GM21528 (cell line): ENCODE measurements around the gene NATD1.

Source experiments
- ATAC-seq: cut with Tn5 transposase; IDR thresholded peaks from one replicate; pipeline ENCODE4 v1.9.1; 2021; ENCODE audit warnings: mild to moderate bottlenecking, moderate library complexity; ENCODE audit not compliant: unreplicated experiment, low FRiP score

NATD1 gene, protein sequence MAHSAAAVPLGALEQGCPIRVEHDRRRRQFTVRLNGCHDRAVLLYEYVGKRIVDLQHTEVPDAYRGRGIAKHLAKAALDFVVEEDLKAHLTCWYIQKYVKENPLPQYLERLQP

DNA sequence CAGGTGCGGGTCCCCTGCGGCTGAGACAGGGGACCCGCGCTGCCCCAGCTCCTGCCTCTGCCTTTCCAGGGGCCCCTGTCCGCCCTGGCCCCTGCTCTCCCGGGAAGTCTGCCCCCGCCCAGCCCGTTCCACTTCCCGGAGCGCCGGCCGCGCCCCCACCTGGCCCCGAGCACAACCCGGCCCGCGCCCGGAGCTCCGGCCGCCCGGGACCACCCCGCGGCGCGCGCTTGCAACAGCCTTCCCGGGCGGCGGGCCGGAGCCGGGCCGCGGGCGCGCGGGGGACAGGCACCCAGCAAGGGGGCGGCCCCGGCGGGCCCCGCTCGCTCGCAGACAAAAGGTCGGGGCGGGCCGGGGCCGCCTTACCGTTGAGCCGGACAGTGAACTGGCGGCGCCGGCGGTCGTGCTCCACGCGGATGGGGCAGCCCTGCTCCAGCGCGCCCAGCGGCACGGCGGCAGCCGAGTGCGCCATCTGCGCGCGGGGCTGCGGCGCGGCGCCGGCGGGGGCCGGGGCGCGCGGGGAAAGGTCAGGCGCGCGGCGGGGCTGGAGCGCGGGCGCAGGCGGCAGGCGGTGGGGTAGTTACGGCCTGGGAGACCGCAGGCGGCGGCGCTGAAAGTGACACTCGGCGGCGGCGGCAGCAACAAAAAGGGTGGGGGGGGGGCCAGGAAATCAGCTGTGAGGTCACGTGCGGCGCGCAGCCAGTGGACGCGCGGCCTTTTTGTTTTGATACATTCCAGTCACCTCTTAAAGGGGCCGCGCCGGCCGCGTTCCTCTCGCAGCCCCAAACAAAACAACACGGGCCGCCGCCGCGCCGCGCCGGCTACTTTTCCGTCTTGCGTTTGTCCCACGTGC, at the start of gene NATD1:
Gene NATD1 (minus strand): TSS at position 615 of the 850 bp plus-strand sequence. CDS start 146 bp downstream, at position 469.
- ATAC-seq, result peak; percentile 80

DNA sequence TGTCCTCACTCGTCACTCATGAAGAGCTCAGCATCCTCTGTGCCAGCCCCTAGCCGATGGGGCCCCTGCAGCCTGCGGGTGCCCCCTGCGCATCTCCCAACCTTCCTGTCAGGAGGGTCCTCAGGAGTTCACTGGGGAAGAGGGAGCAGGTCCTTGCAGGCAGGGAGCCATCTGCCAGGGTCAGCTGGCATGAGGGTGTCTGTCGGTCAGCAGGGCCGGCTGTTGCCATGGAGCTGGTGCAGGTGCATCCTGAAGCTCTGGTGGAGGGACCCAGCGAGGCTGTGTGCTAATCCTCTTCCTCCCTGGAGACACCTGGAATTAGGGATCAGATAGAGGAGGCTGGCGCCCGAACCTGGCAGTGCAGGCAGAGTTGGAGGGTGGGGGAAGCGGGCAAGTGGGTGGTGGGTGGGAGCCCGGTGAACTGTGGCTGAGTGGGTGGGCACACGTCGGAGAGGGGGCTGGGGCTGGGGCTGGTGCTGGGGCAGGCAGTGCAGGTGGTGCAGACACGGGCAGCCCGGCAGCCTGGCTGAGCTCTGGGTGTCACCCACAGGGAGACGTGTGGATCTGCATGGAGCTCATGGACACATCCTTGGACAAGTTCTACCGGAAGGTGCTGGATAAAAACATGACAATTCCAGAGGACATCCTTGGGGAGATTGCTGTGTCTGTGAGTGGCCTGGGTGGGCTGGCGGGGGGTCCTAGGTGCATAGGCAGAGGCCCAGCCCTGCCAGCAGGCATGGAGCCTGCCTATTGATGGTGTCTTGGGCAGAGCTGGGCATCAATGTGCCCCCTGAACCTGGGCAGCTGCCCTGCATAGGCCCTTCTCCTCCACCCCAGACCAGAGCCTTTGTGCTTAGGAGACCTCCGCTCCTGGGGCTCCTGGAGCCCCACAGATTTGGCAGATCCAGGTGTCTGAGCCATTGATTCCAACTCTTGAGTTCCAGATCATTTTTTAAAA, 48.7 kb upstream of the NATD1 start:
- no peak for ATAC-seq

DNA sequence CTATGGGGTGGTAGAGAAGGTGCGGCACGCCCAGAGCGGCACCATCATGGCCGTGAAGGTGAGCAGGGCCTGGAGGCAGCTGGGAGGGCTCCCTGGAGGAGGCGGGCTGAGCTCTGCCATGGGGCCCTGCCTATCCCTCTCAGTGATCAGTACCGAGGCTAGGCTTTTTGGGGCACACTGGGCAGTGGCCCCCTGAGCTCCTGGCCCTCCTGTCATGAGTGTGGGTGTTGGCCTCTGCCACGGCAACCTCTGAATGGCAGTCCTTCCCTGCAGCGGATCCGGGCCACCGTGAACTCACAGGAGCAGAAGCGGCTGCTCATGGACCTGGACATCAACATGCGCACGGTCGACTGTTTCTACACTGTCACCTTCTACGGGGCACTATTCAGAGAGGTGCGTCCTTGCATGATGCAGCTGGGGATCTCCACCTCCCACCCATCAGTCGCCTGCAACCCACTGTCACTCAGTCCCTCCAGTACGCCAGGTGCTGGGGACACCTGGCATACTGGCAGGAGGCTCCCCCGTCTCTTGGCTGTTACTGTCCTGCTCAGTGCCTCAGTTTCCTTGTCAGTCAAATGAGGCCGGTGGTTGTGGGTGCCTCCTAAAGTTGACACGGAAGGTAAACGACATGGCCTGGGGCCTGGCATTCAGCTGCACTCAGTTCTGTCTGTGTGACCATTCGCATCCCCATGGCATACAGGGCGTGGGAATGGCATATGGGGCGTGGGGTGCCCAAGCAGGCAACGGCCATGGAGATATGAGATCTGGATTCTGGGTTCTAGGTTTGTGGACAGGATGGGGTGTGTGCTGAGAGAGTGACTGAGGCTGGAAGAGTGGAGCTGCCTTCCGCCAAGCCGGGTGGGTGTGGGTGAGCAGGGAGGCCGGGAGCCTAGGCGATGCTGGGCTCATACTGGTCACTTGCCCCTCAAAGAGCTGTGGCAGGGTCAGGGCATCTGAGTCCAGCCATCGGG, 47.7 kb upstream of the NATD1 start:
- ATAC-seq, result no peak

DNA sequence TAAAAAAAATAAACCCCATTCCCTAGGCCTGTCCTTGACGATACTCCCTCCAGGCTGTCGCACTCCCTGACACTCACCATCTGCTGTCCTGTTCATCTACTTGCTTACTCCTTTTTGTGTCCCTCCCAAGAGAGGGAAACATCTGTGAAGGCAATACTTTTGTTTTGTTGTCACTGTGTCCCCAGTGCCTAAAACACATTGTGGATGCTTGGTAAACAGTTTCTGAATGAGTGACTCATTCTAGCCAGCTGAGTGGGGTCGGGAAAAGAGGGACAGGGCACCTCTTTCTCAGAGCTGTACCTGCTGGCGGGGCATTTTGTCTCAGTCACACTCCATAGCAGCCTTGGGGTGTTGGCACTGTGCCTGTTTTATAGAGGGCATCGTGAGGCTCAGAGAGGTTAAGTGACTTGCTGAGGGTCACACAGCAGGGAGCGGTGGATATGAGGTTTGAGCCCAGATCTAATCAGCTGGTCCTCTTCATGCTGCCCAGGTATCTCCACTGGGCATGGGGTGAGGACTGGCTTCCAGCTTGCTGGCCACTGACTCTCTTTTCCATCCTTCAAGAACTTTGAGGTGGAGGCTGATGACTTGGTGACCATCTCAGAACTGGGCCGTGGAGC, 46.9 kb upstream of the NATD1 start:
- ATAC-seq, result no peak

DNA sequence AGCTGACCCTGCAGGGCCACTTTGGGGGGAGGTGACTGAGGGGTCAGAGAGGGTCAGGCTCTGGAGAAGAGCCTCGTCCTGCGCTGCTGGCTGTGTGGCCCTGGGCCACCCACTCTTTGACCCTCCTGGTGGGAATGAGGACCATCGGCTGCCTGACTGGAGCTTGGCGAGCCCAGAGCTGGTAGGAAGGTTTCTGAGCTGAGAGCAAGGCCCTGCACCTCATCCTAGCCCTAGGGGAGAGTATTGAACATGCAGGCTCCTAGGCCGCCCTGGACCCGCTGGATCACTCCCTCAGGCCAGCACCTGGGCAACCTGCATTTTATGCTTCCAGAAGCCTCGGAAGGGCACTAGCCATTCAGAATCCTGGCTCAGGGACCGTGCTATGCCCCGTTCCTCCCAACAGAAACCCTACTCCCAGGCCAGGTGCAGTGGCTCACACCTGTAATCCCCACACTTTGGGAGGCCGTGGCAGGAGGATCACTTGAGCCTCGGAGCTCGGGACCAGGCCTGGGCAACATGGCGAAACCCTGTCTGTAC, 45.8 kb upstream of the NATD1 start:
- ATAC-seq, result no peak

DNA sequence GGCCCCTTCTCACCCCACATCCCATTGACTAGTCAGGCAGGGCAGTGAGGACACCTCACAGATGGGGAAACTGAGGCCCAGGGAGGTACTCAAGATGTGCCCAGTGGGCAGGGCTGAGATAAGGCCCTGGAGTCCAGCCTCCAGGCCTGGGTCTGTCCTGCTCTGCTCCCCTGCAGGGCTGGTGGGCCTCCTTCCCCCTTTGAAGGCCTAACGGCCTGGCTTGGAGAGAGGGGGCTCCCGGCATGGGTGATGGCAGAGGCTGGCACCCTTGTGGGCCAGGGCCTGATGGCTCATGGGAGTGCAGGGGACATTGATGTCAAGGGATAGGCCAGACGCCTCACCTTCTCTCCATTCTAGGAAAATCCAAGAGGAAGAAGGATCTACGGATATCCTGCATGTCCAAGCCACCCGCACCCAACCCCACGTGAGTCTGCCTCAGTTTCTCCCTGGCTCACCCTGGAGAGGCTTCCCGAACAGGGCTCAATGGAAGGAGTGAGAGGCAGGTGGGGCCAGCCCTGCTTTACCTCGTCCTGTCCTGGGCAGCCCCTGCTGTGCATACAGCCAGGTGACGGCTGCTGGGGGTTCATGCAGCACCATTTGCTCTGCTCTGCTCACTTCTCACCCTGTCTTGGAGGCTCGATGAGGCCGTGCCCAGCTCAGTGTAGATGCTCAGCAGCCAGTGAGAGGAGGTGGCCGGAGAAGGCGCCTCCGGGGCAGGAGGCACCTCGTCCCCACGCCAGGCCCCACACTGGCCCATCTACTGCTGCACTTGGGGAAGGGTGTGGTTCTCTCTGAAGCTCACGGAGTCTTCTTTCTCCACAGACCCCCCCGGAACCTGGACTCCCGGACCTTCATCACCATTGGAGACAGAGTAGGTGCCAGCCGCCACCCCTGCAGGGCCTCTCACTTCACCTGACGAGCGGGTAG, 45.1 kb upstream of the NATD1 start:
- ATAC-seq, result no peak

DNA sequence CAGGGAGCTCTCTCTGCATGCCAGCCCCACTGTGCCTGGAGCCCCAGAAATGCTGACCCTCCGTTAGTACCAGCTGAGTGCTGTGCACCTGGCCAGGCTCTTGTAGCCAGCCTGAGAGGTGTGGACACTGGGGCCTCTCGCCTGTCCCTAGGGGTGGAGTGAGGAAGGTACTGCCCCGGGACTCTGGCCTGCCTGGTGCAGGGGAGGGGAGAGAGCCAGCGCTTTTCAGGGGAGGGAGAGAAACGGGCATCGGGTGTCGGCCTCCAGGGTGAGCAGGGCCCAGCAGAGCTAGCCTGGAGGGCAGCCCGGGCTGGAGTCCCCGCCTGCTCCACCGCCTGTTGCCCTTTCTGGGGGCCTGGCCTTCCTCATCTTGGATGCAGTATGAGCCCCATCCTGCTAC, 44.4 kb upstream of the NATD1 start:
- ATAC-seq, result no peak

DNA sequence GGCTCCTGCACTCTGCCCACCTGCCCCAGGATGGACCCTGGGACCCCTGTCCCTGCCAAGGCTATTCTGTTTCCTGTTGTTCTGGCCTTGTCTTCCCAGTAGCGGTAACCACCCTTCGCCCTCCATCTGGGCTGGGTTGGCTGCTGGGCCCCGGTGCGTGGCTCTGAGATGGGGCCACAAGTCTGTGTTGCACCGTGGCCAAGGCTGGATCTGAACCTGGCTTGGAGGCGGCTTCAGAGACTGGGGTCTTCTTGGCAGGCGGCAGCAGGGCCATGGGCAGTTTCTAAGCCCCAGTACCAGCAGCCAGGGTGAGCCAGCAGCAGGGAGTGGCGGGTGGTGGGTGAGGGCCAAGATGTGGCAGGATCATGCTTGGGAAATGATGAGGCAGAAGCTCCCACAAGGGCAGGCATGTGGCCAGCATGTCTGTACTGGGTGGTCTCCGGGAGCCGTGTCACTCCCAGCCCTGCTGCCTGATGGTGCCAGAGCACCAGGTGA, 43.9 kb upstream of the NATD1 start:
- ATAC-seq, result no peak

DNA sequence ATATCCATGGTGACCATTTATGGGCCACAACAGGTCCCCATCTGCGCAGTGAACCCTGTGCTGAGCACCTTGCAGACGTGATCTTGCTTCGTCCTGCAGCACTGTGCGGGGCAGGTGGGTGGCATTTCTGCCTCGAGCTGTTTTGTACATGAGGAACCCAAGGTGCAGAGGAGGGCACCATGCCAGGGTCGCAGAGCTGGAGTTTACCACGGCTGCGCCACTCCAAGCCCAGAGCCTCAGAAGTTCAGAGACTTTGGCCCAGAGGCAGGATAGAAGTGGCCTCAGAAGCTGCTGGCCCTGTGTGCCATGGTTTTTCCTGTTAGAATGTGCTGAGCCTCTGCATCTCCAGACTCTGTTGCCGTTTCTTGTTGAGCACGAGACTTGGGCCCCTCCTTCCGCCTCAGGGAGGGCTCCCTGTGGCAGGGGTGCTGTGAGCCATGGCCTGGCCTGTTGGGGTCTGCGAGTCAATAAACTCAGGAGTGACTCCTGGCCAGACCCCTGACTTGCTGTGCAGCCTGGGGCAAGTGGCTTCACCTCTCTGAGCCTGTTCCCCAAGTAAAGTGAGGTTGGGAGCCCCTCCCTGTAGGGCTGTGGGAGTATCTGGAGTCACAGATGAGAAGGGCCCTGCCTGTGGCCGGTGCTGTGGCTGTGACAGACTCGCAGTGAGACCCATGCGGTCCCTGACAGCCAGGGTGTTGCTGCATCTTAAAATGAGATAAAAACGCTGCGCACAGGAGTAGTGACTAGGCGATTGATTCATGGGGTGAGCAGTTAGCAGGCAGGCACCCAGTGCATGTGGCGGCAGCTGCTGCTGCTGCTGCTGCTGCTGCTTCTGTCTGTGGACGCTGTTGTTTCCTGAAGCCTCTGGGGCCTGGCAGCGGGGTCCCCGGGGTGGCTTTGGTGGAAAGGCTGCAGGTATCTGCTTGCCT, 43.2 kb upstream of the NATD1 start:
- no peak for ATAC-seq

DNA sequence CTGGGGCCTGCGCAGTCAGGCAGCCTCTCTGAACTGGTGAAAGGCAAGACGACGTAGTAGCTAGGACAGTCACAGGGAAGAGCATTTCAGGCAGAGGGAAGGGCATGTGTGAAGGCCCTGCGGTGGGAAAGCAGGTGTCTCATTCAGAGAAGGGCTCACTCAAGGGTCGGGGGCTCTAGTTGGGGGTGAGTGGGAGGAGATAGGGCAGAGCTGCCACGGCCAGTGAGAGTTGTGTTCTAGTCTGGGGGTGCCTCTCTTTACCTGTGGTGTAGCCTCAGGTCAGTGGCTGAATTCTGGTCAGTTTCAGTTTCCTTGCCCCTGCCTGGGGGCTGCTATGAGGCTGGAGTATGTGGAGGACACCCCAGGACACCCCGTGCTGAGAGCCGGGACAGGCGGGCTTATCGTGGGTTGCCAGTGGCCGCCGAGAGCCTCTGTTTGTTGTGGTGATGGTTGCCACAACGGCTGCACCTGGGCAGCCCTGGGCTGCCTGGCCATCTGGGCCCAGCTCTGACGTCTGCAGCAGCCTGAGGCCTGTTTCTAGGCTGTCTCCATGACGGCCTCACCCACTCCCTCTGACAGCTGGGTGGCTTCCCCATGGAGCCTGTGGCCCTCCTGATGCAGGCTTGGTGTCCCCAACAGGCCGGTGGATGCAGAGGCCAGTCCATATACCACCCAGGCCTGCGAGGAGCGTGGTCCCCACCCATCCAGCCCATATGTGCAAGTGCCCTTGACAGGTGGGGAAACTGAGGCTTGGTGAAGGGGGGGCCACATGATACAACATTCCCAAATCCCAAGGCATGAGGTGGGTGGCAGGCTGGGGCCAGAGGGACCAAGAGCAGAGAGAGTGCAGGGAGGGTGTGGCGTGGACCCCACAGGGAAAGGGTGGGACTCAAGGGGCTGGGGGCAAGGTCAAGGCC, 42.1 kb upstream of the NATD1 start:
- ATAC-seq, result no peak

DNA sequence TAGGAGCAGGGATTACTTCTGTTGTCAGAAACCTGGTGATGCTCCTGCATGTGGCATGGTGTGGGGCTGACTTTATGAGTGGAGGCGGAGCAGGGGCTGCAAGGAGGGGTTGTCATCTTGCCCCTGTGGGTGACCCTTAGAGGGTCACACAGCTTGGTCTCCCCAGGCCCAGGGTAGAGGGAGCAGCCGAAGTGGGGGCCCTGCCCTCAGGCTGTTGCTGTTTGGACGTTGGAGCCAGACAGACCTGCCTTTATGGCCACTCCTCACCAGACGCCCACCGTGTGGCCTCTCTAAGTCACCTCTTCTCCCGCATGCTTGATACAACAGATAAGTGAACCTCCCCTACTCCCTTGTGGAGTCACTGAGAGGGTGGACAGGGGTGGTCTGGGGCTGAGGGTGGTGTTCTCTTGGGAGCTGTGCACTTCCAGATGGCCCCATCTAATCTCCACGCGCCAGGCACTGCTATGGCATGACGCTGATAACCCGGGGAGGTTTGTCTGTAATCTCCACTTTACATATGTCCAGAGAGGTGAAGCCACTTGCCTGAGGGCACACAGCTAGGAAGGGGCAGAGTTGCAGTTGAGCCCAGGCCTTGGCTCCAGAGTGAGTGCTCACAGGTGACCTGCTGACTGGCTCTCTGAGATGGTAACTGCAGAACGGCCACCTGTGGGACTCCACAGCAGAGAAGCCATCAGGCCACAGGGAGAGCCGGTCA, 41.3 kb upstream of the NATD1 start:
- ATAC-seq, result no peak

DNA sequence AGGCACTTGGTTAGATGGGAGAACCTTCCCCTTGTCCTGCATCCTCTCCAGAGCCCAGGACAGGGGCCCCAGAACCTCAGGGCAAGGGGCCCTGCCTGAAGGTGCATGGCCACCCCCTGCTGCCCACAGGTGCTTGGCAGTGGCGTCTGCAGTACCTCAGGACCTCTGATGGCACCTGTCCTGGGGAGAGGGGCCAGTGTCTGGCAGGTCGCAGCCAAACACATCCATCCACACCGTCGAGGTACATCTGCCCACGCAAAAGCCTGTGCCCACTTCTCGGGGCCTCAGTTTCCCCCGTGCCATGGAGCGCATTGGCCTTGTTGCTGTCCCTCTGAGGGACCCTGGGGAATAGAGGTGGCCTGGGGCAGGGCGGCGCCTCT, 40.6 kb upstream of the NATD1 start:
- no peak for ATAC-seq

DNA sequence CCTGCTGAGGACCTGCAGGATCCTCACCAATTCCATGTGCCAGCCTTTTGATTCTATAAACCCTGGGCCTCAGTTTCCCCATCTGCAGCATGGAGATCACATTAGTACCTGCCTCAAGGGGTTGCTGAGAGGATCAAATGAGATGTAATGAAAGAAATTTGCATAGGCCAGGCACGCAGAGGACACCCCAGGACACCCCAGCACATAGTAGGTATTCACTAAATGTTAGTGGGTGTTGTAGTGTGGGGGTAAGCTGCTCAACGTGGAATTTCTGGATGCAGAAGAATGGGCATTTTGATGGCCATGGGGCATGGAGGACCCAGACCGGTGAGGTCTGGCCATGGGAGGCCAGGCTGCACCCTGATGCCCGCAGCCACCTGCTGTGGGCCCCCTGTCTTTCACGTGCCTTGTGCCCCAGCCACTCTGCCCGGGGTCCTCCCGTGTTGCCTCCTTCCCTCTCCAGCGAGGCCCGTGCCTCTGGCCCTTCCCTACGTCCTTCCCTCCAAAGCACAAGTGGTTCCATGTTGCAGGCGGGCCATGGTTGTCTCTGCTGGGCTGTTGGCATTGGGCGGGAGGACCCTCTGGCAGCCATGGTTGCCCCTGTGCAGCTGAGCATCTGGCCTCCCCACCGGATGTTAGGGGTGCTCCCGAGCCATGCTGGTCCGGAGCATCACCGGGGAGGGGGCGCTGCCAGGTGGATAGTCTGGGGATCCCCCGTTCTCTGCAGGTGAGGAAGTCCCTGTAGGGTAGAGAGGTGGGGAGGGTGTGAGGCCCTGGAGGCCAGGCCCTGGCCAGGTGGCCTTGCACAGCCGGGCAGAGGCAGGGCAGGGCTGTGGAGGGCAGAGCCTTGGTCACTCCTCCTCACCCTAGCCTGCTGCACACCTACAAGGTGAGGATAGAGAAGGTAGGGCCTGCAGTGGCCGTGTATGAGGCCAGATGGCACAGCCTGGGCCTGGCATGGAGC, 39.9 kb upstream of the NATD1 start:
- no peak for ATAC-seq

DNA sequence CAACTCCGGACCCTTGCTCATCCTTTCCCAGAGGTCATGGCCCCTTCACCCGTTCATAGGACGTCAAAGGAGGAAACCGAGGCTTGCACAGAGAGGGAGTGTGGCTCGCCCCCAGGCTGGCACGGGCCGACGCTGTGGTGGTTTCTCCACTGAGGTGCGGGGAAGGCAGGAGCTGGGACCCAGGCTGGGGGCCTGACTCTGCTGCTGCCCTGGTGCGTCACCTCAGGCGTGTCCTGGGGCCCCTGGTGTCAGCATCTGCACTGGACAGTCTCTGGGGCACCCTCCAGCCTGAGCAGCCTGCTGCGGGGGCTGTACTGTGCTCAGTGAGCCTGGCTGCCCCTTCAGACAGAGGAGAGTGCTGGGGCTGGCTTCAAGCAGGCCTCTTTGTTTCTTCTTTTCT, 38.7 kb upstream of the NATD1 start:
- no peak for ATAC-seq
